Smooth muscle cell of the pulmonary artery (primary cell): ENCODE measurements around the gene CNGA3. TPM values are rescaled to one million over a fixed set of nuclear protein-coding genes. Genes with fewer than 3 reads are reported as not detected.

Source experiments
- total RNA-seq: library from RNA; depleted of rRNA; stranded (reverse); fragments of >200 nt; gene quantifications from 2 replicates; pipeline ENCODE4 v1.2.3, GENCODE V29; 2014

Gene CNGA3
- not detected in 2 replicates for total RNA-seq

DNA sequence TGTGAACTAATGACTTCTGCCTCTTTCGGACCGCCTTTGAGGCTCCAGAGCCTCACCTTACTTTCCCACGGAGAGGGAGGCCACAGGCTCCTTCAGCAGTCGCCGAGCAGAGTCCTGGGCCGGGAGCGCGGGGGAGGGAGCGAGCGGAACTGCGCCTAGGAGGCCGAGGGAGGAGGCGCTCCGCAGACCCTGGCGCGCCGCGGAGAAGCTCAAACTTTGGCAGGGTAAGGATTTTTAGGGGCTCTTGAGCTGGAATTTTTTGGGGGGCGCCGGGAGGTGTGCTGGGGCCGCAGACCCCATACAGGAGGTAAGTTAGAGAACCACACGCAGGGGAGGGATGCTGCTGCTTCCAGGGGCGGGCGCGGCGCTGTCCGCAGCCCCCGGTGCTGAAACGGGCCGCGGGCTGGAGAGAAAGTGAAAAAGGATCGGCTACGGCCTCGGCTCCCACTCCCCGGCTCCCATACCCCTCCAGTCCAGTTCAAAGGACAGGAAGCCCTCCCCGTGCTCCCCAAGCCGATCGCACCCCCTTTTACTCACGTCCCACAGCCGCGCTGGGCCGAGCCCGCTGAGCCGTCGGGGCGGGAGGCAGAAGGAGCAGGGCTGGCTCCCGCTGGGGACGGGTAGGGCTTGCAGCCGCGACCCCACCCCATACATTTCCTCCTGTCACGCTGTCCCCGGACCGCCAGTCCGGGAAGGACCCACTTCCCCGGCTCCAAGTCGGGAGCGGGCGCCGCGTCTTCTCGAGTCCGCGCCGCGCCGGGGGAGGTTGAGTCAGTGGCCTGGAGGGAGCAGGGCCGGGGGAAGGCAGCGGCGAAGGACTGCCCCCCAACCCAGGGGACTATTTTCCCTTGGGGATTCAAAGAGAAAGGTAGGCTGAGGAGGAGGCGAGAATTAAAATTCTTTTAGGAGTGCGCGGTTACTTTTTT, at the start of gene CNGA3:
Gene CNGA3 (plus strand): TSS at position 146 of the 926 bp plus-strand sequence. CDS start 23,520 bp downstream, outside the sequence.

DNA sequence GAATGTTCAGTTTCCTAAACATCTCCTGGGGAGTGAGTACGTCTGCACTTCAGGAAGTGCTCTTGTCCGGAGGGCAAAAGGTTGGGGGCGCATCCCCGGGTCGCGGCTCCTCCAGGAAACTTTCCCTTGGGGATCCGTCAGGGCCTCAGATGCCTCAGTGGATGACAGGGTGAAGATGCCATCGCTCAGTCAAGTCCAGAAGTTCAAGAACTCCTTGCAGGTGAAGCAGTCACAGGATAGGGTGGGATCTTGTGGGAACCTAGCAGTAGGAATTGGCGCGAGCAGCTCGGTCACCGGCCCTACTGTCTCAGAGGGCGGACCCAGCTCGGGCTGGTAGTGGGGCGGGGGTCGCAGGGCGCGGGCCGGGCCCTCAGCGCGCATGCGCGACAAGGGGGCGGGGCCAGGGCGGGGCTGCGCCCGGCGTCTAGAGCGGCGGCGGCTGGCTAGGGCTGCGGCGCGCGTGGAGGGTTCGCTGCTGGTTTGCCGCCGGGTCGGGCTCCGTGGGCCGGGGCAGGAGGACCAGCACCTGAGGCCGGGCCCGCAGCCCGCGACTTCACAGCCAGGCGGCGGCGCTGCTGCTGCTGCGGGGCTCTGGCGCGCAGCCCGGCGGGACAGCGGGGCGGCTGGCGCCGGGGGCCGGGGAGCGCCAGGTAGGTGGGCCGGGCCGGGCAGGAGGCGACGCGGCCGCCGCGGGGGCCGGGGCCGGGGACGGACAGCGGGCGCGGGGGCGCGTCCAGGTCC, 98.3 kb downstream of the CNGA3 start, which contains the start of gene INPP4A:
Gene INPP4A (plus strand): TSS at position 423 of the 741 bp plus-strand sequence. CDS start 75,191 bp downstream, outside the sequence.

Other genes starting within 250 kb of the CNGA3 start
- gene INPP4A, start 98.4 kb downstream of the CNGA3 start, total RNA-seq: 36.6 and 54.9 TPM in 2 replicates